NCI-H128 (cell line): ENCODE data around the gene SPESP1.
"Not testable (repeated sequence)": the region's sequence is repeated elsewhere in the genome, so short reads cannot be mapped to it uniquely, and the experiment has no call there.

Experiments
- DNase-seq: peaks from one replicate; lab custom pipeline; 2025; ENCODE audit not compliant: unreplicated experiment; lab: John Stamatoyannopoulos, UW

SPESP1 gene

DNA sequence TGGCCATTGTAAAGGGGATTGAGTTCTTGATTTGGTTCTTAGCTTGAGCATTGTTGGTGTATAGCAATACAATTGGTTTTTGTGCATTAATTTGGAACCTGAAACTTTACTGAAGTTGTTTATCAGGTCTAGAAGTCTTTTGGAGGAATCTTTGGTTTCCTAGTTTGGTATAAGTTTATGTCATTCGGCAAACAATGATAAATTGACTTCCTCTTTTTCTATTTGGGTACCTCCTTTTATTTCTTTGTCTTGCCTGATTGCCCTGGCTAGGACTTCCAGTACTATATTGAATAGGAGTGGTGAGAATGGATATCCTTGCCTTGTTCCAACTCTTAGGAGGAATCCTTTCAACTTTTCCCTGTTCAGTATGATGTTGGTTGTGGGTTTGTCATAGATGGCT, 32.1 kb downstream of the SPESP1 start:
- DNase-seq = no peak

DNA sequence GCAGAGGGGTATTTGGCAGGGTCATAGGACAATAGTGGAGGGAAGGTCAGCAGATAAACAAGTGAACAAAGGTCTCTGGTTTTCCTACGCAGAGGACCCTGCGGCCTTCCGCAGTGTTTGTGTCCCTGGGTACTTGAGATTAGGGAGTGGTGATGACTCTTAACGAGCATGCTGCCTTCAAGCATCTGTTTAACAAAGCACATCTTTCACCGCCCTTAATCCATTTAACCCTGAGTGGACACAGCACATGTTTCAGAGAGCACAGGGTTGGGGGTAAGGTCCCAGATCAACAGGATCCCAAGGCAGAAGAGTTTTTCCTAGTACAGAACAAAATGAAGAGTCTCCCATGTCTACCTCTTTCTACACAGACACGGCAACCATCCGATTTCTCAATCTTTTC, 33.4 kb downstream of the SPESP1 start:
- not testable (repeated sequence) for DNase-seq

DNA sequence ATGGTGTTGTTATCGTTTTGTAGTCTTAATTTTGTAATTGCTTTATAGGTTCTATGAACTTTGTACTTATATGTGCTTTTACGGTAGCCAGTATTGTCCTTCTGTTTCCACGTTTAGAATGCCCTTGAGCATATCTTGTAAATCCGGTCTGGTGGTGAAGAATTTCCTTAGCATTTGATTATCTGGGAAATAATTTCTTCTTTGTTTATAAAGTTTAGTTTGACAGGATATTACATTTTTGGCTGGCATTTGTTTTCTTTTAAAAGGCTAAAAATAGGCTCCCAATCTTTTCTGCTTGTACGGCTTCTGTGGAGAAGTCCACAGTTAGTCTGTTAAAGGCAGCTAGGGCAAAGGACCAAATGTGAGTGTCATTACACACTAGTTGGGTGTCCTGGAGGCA, 36.7 kb downstream of the SPESP1 start:
- no peak for DNase-seq

DNA sequence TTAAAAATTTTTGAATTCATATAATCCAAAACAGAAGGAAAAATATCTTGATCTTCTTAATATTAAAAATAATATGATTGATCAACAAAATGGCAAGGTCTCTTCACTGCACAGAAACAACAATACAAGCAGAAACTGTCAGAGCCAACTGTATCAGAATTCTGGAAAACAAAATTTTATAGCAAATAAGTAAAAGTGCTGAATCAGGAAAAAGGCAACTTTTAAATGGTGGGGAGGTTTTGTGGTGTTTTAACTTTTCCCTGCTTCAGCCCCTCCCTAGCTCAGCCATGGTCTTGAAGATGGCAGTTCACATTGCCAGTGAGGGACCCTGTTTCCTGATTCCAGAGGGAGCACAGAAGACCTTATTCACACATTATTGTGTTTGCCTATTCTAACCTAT, 37.6 kb downstream of the SPESP1 start:
- DNase-seq = no peak

DNA sequence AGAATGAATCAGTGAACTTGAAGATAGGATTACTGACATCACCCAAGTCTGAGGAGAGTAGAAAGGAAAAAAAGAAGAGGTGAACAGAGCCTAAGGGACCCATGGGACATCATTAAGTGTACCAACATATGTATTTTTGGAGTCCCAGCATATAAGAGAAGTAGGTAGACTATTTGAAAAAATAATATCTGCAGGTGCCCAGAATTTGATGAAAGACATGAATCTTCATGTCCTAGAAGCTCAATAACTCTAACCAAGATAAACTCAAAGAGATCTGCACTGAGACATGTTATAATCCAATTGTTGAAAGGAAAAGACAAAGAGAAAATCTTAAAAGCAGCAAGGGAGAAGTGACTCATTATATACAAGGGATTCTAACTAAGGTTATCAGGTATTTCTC, 39.0 kb downstream of the SPESP1 start:
- no peak for DNase-seq

DNA sequence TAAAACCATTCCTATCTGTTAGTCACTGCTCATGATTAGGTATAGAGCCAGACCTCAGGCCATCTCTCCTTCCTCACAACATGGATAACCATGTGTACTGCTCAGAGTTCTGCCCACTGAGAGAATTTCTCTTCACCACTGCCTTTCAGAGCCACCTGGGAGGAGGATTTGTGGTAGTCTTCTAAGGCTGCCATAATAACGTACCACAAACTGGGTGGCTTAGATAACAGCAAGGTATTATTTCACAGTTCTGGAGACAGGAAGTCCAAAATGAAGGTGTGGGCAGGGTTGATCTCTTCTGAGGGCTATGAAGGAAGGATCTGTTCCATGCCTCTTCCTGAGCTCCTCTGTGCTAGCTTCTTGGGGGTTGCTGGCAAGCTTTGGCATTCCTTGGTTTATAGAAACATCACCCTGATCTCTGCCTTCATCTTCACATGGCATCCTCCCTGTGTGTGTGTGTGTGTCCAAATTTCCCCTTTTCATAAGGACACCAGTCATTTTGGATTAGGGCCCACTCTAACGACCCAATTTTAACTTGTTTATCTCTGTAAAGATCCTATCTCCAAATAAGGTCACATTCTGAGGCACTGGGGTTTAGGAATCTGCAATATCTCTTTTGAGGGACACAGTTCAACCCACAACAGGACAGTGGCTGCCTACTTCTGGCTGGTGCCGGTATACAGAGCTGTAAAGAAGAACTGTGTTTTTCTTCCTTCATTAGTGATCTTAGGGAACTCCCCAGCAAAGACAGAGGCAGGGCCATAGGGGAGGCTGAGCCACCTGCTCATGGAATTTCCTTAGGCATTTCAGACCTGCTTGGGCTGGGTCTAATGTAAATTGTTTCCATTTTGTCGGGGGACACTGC, 42.1 kb downstream of the SPESP1 start:
- no peak for DNase-seq

DNA sequence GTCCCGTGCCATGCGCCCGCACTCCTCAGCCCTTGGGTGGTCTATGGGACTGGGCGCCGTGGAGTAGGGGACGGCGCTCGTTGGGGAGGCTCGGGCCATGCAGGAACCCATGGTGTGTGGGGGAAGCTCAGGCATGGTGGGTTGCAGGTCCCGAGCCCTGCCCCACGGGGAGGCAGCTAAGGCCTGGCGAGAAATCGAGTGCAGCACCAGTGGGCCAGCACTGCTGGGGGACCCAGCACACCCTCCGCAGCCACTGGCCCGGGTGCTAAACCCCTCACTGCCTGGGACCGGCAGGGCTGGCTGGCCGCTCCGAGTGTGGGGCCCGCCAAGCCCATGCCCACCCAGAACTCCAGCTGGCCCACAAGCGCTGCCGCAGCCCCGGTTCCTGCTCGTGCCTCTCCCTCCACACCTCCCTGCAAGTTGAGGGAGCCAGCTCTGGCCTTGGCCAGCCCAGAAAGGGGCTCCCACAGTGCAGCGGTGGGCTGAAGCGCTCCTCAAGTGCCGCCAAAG, 45.4 kb downstream of the SPESP1 start:
- DNase-seq = not testable (repeated sequence)

DNA sequence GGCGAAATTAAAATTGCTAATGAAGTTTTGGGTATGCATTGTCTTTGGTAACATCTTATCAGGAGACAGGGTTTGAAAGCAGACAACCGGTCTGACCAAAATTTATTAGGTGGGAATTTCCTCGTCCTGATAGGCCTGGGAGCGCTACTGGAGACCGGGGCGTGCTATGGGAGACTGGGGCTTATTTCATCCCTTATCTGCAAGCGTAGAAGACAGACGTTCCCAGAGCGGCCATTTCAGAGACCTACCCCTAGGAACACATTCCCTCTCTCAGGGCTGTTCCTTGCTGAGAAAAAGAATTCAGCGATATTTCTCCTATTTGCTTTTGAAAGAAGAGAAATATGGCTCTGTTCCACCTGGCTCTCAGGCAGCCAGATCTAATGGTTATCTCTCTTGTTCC, 47.1 kb downstream of the SPESP1 start:
- DNase-seq = not testable (repeated sequence)

DNA sequence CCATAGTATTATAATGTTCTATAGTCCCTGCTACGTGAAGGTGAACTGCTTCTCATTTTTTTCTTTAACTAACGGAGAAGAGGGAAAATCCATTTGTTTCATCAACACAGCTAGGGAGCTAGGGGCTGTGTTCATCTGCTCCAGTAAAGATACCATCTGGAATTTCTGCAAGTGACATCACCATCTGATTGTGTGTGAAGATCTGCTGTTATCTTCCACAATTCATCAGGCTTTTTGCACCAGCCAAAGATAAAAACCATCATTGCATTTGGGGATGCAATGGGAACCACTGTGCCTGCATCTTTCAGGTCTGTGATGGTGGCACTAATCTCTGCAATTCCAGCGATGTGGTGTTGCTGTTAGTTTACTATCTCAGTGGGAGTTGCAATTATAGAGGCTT, 48.7 kb downstream of the SPESP1 start:
- DNase-seq = no peak

DNA sequence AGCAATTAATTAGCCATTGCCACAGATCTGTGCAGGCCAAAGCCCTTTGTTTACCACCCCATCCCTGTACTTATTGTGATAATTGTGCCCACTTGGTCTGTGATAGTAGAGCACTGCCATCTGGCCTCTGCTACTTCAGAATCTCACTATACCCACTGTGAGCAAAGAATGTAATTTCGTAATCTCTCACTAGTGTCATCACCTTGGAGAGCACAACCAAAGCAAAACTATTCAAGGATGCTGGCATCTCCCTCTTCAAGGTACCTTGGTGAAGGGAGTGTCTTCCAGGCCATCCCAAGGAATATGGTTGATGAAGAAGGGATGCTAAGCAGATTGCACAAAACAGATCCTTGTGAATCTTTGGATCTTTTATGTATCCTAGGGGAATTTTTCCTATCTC, 49.5 kb downstream of the SPESP1 start:
- DNase-seq = no peak

DNA sequence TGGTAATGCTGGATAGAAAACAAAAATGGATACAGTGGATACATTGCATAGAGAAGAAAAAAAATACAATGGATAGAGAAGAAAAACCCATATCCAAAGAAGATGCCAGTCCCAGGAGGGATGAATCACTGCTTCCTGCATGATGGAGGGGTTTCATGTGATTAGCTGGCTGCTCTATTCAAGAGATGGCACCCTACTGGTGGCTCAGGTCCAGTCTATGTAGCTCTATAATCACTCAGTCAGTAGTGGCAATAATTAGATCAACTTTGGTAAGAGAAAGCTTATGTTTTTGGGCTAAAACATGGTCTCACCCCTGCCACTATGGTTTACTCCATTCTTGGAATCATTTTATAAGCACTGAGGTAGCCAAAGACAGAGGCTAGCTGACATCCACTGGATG, 50.5 kb downstream of the SPESP1 start:
- DNase-seq = no peak

DNA sequence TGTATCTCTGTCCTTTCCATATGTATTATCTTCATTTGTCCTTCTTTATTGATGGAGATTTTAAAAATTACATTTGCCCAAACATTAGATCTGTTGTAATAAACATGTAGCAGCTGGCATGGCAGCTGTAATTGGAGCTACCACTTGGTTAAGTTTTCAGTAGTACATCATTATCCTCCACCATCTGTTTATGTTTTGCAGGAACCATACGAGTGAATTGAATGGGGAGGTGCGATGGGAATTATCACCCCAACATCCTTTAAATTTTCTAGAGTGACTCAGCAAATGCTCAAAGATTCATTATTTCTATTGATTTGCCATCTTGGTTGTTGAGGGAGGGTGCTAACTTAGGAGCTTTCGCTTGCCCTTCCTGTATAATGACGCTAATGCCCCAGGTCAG, 51.6 kb downstream of the SPESP1 start:
- no peak for DNase-seq

DNA sequence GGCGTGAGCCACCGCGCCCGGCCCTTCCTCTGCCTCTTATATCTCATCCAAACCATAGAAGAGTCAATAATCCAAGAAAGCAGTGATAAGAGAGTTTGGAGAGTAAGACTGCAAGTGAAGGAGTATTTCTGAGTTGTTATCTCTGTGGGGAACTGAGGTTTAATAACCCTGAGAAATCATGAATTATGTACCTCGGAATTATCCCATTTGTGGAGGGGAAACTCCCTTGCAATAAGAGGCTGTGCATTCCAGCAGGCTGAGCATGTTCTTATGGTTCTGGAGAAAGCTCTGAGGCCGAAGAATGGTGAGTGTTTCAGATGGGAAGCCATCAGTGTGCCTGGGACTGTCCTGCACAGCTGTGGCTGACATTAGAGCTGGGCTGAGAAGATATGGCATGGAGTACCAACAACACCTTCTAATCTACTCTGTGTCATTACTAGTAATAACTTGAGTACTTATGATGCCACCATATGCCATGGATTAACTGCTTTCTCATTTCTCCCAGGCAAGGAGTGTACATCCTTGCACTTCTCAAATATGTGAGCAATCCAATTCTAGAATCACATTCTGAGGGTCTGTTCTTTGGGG, 52.7 kb downstream of the SPESP1 start:
- no peak for DNase-seq

DNA sequence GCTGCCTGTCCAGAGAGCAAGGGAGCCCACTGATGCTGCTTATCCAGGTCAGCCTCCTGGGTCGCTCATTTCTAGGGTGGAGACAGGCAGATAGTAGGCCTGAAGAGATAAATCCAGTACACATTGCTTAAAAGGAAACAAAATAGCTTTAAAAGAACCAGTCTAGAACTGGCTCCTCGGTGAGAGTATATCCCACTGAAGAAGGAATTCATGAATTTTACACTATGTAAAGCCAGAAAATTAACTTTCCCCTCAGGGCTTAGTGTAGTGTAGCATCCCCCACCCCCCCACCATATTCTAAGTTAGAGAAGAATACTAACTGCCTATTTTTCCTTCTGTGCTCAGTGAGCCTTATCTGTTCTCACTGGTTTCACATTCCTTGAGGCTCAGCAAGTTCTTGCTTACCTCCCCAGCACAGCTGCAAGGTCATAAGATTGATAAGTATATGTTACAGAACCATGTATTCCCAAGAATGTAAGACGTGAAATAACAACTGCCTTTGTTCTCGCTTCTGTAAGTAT, 53.7 kb downstream of the SPESP1 start:
- DNase-seq = no peak

DNA sequence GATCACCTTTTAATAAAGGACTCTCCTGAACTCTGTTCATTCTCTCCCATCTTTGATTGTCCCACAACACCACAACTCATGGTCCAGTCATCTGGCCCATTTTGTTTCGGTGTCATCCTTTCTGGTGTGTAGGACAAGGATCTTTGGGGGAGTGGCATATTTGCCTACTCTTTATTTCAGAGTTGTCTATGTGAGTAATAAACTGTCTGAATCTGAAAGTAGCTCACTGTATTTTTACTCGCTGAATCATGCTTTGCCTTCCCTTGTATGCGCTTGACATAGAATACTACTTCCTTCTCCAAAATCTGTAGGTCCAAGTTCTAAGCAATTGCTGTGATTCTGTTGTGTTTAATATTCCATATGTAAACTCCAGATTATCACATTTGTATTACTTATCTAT, 54.3 kb downstream of the SPESP1 start:
- DNase-seq = no peak

DNA sequence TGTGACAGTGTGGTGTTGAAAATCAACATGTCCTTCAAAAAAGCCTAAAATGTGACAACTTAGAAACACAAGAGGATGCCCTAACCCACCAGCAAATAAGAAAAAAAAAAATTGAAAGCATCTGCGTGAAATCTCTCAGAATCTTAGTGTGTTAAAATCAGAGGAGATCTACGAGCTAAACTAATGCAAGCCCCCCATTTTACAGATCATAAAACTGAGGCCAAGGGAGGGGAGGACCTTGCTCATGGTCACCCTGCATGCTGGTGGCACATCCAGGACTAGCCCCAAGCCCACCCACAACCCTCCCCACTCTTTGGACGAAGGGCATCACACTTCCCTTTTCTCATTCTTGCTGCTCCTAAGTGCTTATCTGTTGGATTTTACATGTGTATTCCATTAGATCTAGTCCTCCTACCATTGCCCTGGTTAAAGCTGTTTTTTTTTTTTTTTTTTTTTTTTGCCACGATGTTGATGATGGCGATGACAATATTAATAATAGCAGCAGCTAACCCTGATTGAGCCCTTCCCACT, 55.1 kb downstream of the SPESP1 start:
- no peak for DNase-seq

DNA sequence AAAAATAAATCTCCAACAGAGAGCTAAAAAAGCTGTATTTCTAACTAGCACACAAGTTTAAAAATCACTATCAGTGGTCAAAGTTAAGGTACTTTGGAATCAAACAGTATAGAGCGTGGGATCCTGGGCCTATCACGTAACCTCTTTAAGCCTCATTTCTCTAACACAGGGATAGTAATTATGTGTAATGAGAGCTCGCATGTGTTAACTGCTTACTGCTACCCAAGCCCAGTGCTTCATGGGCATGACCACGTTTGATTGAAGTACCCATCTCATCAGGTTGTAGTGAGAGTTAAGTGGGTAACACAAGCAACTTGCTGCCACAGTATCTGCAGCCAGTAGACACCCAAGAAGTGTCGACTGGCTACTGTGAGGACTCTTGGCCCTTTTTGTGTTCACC, 56.0 kb downstream of the SPESP1 start:
- DNase-seq = no peak

DNA sequence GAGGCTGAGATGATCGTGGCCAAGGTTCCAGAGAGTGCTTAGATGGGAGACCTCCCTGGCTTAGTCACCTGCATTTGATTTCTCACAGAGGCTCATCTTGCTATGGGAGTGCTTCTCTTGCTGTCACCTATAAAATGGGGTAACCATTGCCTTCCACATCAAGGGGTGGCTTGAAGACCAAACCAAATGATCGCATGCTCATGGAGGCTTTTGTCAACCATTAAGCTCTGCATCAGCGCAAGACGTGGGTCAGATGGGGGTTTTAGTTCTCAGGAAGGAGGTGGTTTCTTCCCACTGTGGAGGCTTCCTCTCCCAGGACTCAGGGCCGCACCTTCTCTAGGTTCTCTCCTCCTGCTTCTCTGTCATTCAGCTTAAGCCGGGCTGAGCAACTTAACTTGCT, 56.8 kb downstream of the SPESP1 start:
- DNase-seq = no peak

DNA sequence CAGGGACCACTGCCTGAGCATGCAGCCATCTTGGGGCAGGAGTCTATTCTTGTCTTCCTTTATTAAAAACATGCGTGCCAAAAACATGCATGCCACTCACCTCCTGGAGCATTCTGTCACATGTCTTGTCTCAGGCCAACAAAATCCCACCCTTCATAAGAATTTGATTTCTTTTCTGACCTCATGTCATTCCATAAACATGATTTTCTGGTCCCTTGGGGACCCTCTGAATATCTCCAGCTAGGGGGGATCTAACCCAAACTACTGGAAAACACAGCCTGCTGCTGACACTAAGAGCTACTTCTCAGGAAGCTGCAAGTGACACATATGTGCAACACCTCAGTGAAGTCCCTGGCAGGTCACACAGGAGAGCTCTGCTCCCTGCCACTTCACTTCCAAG, 57.4 kb downstream of the SPESP1 start:
- DNase-seq = no peak

DNA sequence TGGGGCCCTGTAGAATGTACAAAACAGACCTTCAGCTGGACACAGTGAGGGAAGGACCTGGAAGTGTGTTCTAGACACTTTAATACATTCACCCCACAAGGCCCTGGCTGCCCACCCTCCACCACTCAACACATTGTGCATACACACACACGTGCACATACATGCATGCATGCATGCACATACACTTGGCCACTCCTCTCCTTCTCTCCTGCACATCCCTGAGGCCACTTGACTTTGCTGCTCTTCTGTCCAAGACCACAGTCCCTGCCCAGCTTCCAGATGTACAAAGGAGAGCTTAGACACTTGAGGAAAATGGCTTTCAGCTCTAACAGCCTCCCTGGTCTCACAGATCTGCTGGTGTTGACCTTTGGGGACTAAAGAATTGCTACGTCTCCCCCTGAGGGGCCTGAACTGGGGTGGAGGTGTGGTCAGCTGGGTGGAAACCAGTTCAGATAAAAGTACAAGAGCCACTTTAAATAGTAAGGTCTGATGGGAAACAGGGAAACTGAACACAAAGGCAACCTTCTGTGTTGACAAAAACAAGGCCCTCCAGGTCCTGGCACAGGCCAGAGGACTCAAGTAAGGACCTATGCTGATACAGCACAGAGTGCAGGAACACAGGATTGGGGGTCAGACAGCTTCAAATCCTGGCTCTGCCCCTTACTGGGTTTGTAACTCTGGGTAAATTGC, 59.4 kb downstream of the SPESP1 start:
- DNase-seq = no peak

DNA sequence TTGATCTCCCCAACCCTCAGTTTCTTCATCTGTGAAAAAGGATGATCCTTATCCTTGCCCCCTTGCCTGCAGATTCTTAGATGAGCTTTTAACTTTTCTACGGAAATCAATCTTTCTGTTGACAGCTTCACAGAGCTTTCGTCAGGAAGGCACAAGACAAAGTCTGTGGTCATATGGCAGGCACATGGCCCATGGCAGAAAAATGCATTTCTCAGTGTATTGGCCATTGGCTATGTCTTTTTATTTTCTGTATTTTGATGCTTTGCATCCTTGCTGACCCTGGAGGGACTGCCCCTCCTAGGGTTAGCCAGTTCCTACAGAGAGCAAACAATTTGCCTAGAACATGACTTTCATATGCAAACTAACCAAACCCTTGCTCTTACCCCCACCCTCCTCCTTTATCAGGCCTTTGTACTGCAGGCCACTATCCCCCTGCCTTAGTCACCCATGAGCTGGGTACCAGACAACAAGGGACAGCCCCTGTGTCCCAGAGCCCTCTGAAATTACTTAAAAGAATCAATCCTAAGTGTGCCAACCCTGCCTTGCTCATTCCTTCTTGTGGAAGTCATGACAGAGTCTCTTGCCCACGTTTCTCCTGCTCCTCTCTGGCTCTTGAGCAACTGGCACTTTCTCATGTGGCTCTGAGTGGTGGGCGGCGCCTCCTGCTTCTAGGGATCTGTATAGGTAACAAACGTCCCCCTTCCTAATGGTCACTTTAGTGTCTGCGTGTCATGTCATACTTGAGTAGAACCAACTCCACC, 60.1 kb downstream of the SPESP1 start:
- DNase-seq = no peak
